Right lobe of liver (tissue), 6 donors: Measurements from ENCODE around the gene TTC9B. TPM values are rescaled to one million over a fixed set of nuclear protein-coding genes. Genes with fewer than 3 reads are reported as not detected.

Experiments used
- ATAC-seq, 4 donors: fragments of 200-7000 bp; cut with Tn5 transposase; one replicate each; pipeline ENCODE4 v1.9.1; 2020; ENCODE audit warnings: mild to moderate bottlenecking in 4 of 4, moderate library complexity in 4 of 4
- DNase-seq, 3 donors: peaks; one replicate each; pipeline ENCODE4 v3.0.0-alpha.2; 2020
- H3K27ac ChIP-seq, 3 donors: fragments of 200-600 bp; one replicate each; pipeline ENCODE4 v1.8.0; 2022
- H3K27me3 ChIP-seq, 2 donors: fragments of 200-600 bp; one replicate each; pipeline ENCODE4 v1.8.0; 2022
- H3K36me3 ChIP-seq, 4 donors: fragments of 200-600 bp; sonication (generic) in 1 of 4; one replicate each; pipeline versions ENCODE4 v1.5.1 to v1.8.0; 2017 to 2022; ENCODE audit warnings: control low read depth in 1 of 4
- H3K4me1 ChIP-seq, 4 donors: fragments of 200-600 bp; sonication (generic) in 1 of 4; one replicate each; pipeline versions ENCODE4 v1.5.1 to v1.8.0; 2017 to 2022; ENCODE audit warnings: control low read depth in 1 of 4
- H3K4me3 ChIP-seq, 3 donors: fragments of 200-600 bp; one replicate each; pipeline ENCODE4 v1.8.0; 2022
- H3K9me3 ChIP-seq, 4 donors: fragments of 200-600 bp; sonication (generic) in 1 of 4; one replicate each; pipeline versions ENCODE4 v1.5.1 to v1.8.0; 2017 to 2022; ENCODE audit warnings: control low read depth in 1 of 4
- POLR2A ChIP-seq: fragments of 450-650 bp; IDR thresholded peaks from one replicate; pipeline ENCODE4 v1.6.1; 2017; ENCODE audit warnings: antibody characterized with exemption, mild to moderate bottlenecking
- WGBS: methylation state at CpG from one replicate; pipeline ENCODE4 v1.1.6; 2018; ENCODE audit warnings: low coverage, low lambda C conversion rate; ENCODE audit not compliant: insufficient coverage; ENCODE audit errors: missing lambda C conversion rate; 5-methylcytosine and 5-hydroxymethylcytosine counted together
- intact Hi-C, 2 donors: fragments of 100-400 bp; cut with DNase I; formaldehyde crosslinking; loops; one replicate each; pipeline versions ENCODE4 v1.11.2 to v1.14.1; 2022
- total RNA-seq, 6 experiments: library from RNA; depleted of rRNA in 2 of 6; stranded (reverse); fragments of >200 nt in 2 of 6; fragmentation: NEBNext Ultra II Directional in 3 of 6; extraction: Animal tissue kit (Norgen Biotek cat#: 25700) in 3 of 6; gene quantifications; one replicate each; pipeline versions ENCODE4 v1.1.0 to v1.2.4, GENCODE V29; 2016 to 2023
- TF ChIP-seq, protein P1 (sequence below), 4 donors: fragments of 200-600 bp in 3 of 4; fragments of 450-650 bp in 1 of 4; IDR thresholded peaks; one replicate each; pipeline versions ENCODE4 v1.5.1 to v1.8.0; 2016 to 2022; ENCODE audit warnings: antibody characterized with exemption in 4 of 4, mild to moderate bottlenecking in 2 of 4
- donor health status: DM: no; HTN: yes; CAD: no.
- donor health status: DM: no; HTN: no; CAD: no.
- donor health status: DM: no; HTN: no; CAD: no.
- donor health status: DM: no; HTN: yes; CAD: no.
- donor health status: DM: no; HTN: yes; CAD: no.

Gene TTC9B
- total RNA-seq, 6 experiments from 2014 or later = not detected

GRCh38 chr19:40251991-40252390, 33.8 kb upstream of the TTC9B start:
- H3K36me3 ChIP-seq = peaks cover 0 to 21% (median under 1%) of the 10 kb centered on the region in 4 donors
- H3K9me3 ChIP-seq = no peaks in the 10 kb centered on the region
- no peak overlapping the region for H3K4me3 ChIP-seq
- no peak overlapping the region for H3K27ac ChIP-seq
- H3K27me3 ChIP-seq = no peaks in the 10 kb centered on the region
- intact Hi-C loops = no loop called here
- DNase-seq (no peak), ATAC-seq (no peak)
- TF ChIP-seq POLR2A = no peak
- TF ChIP-seq, protein P1, sequence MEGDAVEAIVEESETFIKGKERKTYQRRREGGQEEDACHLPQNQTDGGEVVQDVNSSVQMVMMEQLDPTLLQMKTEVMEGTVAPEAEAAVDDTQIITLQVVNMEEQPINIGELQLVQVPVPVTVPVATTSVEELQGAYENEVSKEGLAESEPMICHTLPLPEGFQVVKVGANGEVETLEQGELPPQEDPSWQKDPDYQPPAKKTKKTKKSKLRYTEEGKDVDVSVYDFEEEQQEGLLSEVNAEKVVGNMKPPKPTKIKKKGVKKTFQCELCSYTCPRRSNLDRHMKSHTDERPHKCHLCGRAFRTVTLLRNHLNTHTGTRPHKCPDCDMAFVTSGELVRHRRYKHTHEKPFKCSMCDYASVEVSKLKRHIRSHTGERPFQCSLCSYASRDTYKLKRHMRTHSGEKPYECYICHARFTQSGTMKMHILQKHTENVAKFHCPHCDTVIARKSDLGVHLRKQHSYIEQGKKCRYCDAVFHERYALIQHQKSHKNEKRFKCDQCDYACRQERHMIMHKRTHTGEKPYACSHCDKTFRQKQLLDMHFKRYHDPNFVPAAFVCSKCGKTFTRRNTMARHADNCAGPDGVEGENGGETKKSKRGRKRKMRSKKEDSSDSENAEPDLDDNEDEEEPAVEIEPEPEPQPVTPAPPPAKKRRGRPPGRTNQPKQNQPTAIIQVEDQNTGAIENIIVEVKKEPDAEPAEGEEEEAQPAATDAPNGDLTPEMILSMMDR (IDR thresholded peaks at IDR 0.05) = no peak
- peaks cover 0 to 55% (median 15%) of the 10 kb centered on the region in 4 donors for H3K4me1 ChIP-seq
- WGBS = 100% methylated on average over 1 of the region's 4 CpGs

DNA sequence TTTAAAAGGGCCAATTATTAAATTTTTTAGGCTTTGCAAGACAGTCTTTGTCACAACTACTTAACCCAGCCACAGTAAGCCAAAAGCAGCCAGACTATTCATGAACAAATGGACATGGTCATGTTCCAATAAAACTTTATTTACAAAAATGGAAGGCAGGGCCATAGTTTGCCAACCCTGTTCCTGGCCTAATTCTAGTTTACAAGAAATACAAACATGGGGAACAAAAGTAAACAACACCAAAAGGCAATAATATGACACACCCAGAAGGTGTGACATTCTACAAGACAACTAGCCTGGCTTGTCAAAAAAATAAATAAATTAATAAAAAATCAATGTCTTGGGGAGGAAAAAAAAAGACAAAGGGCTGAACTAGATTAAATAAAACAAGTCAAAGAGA, 33.1 kb upstream of the TTC9B start:
- DNase-seq (no peak), ATAC-seq (no peak)
- H3K9me3 ChIP-seq = no peaks in the 10 kb centered on the region
- TF ChIP-seq, protein P1 (IDR thresholded peaks at IDR 0.05) = no peak
- TF ChIP-seq POLR2A = no peak
- intact Hi-C loops = no loop called here
- H3K27me3 ChIP-seq = no peaks in the 10 kb centered on the region
- no peak overlapping the region for H3K27ac ChIP-seq
- H3K4me1 ChIP-seq = peaks cover 0 to 54% (median 13%) of the 10 kb centered on the region in 4 donors
- H3K36me3 ChIP-seq = peaks cover 0 to 17% (median under 1%) of the 10 kb centered on the region in 4 donors
- H3K4me3 ChIP-seq = no peak overlapping the region

GRCh38 chr19:40249781-40250180, 31.6 kb upstream of the TTC9B start:
- Histone ChIP-seq H3K4me3 (no peak overlapping the region), H3K27me3 (no peaks in the 10 kb centered on the region), H3K27ac (no peak overlapping the region), H3K36me3 (peaks cover 0 to 7% (median 0%) of the 10 kb centered on the region in 4 donors), H3K9me3 (no peaks in the 10 kb centered on the region), H3K4me1 (peaks cover 0 to 48% (median 8%) of the 10 kb centered on the region in 4 donors)
- intact Hi-C loops = no loop called here
- no peak for ATAC-seq
- DNase-seq = no peak
- 49% methylated on average over 5 of the region's 11 CpGs for WGBS
- TF ChIP-seq POLR2A = no peak
- TF ChIP-seq, protein P1 (IDR thresholded peaks at IDR 0.05) = no peak

GRCh38 chr19:40249201-40249600, 31.0 kb upstream of the TTC9B start:
- Histone ChIP-seq H3K36me3 (peaks cover 0 to 6% (median 0%) of the 10 kb centered on the region in 4 donors), H3K4me1 (peaks cover 0 to 42% (median 7%) of the 10 kb centered on the region in 4 donors), H3K27me3 (no peaks in the 10 kb centered on the region), H3K27ac (no peak overlapping the region), H3K4me3 (no peak overlapping the region), H3K9me3 (no peaks in the 10 kb centered on the region)
- TF ChIP-seq, protein P1 (IDR thresholded peaks at IDR 0.05) = no peak
- TF ChIP-seq POLR2A = no peak
- no peak for ATAC-seq
- 65% methylated on average over 3 of the region's 10 CpGs for WGBS
- DNase-seq = no peak
- intact Hi-C loops = no loop called here
